ENCODE data around the gene KCNJ13.

KCNJ13 gene

DNA sequence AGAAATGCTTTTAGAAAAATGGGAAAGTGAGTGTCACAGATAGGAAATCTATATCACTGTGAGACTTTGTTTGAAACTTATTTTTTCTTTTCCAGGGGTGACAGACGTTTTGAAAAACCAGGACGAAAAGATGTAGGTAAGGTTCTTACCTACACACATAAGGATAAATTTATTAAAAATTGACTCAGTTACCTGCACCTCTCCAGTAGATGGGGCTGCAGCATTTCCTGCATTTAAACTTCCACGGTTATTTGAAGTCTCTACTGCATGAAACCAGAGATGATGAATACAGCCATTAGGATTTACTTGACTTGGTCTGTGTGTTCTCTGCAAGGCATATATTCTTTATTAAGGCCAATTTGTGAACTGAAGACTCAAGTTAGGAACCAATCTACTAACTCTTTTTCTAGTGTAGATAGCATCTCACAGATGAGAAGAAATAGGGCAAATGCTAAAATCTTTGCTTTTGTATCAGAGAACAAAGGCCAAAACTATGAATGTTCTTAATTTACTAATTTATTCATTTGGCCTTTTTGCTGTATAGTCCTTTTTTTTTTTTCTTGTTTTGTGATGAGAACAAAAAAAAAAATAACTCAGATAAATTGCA, 15.0 kb downstream of the KCNJ13 start:
- Histone ChIP-seq H3K9ac (ENCODE audit: low read length) (no peak overlapping the region), H3K4me3 (ENCODE audit: insufficient read depth, low read length, poor library complexity, severe bottlenecking) (no peak overlapping the region), H3K27ac (ENCODE audit: low read depth, low read length) (no peak overlapping the region), H3K79me2 (ENCODE audit: insufficient read depth, low read length) (no peaks in the 10 kb centered on the region), H3K9me2 (replicated peaks; ENCODE audit: insufficient read depth, low read length) (no peaks in the 10 kb centered on the region), H4K20me1 (ENCODE audit: low read depth, low read length) (no peaks in the 10 kb centered on the region), H3K9me3 (ENCODE audit: insufficient read depth, low read length) (no peaks in the 10 kb centered on the region), H3K4me2 (ENCODE audit: low read depth, low read length, poor library complexity, severe bottlenecking) (no peak overlapping the region), H3K36me3 (ENCODE audit: low read length) (peaks cover 10% of the 10 kb centered on the region; the same call in 1 of the 2 replicates), H3F3A (ENCODE audit: insufficient read depth) (peaks cover 3% of the 10 kb centered on the region), H2AFZ (ENCODE audit: low read depth, low read length, severe bottlenecking) (no peak overlapping the region), H3K27me3 (ENCODE audit: low read length) (no peaks in the 10 kb centered on the region)
- TF ChIP-seq EZH2phosphoT487 (conservative IDR thresholded peaks at IDR 0.05; ENCODE audit: low read length) = no peak
- TF ChIP-seq, protein P1, sequence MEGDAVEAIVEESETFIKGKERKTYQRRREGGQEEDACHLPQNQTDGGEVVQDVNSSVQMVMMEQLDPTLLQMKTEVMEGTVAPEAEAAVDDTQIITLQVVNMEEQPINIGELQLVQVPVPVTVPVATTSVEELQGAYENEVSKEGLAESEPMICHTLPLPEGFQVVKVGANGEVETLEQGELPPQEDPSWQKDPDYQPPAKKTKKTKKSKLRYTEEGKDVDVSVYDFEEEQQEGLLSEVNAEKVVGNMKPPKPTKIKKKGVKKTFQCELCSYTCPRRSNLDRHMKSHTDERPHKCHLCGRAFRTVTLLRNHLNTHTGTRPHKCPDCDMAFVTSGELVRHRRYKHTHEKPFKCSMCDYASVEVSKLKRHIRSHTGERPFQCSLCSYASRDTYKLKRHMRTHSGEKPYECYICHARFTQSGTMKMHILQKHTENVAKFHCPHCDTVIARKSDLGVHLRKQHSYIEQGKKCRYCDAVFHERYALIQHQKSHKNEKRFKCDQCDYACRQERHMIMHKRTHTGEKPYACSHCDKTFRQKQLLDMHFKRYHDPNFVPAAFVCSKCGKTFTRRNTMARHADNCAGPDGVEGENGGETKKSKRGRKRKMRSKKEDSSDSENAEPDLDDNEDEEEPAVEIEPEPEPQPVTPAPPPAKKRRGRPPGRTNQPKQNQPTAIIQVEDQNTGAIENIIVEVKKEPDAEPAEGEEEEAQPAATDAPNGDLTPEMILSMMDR (IDR thresholded peaks at IDR 0.05; ENCODE audit: insufficient read depth, low read length, poor library complexity, severe bottlenecking) = peak; percentile 49

DNA sequence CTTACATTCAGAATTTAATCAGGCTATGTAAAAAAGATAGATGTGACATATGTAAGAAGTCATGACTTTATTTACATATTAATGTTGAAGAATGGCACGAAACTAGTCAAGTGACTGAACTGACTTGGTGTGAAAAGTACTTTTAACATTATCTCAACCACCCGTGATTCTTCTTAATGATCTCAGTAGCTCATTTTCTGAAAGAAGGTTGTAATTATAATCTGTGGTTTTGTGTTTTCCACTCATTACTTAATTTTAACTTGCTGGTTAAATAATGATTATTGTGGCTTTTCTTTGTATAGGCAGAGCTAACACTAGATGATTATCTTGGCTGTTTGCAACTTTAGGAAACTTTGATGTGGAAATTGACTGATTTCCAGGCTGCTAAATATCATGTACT, 18.5 kb downstream of the KCNJ13 start:
- Histone ChIP-seq H3K27me3 (ENCODE audit: low read length) (no peaks in the 10 kb centered on the region), H3K4me2 (ENCODE audit: low read depth, low read length, poor library complexity, severe bottlenecking) (no peak overlapping the region), H3K79me2 (ENCODE audit: insufficient read depth, low read length) (no peaks in the 10 kb centered on the region), H3K27ac (ENCODE audit: low read depth, low read length) (no peak overlapping the region), H3K9me3 (ENCODE audit: insufficient read depth, low read length) (no peaks in the 10 kb centered on the region), H4K20me1 (ENCODE audit: low read depth, low read length) (no peaks in the 10 kb centered on the region), H3K4me3 (ENCODE audit: insufficient read depth, low read length, poor library complexity, severe bottlenecking) (no peak overlapping the region), H3K9ac (ENCODE audit: low read length) (no peak overlapping the region), H3K36me3 (ENCODE audit: low read length) (peaks cover 9% of the 10 kb centered on the region; the same call in 1 of the 2 replicates), H3K9me2 (replicated peaks; ENCODE audit: insufficient read depth, low read length) (no peaks in the 10 kb centered on the region), H3F3A (ENCODE audit: insufficient read depth) (peaks cover 3% of the 10 kb centered on the region), H2AFZ (ENCODE audit: low read depth, low read length, severe bottlenecking) (no peak overlapping the region)
- TF ChIP-seq, protein P1 (IDR thresholded peaks at IDR 0.05; ENCODE audit: insufficient read depth, low read length, poor library complexity, severe bottlenecking) = no peak
- TF ChIP-seq EZH2phosphoT487 (conservative IDR thresholded peaks at IDR 0.05; ENCODE audit: low read length) = no peak

DNA sequence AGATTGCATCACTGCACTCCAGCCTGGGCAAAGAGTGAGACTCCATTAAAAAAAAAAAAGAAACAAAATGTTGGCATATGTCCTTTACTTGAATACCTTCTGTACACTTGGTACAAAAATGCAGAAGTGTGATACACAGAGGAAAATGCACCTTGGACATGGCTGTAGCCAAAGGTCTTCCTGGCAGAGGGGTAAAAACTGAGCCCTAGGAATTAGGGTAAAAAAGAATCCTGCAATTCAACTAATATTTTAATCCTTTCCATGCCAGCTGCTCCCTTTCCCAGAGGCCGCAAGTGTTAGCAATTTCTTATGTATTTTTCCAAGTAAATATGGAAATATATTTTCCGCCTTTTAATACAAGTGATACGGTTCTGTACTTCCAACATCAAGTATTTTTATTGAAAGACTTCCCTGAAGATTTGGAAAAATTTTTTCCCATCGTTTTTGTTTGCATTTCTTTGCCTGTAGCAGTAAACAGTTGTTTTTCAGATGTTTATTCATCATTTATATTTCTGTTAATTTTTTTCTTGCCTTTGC, 26.2 kb downstream of the KCNJ13 start:
- TF ChIP-seq, protein P1 (IDR thresholded peaks at IDR 0.05; ENCODE audit: insufficient read depth, low read length, poor library complexity, severe bottlenecking) = no peak
- TF ChIP-seq EZH2phosphoT487 (conservative IDR thresholded peaks at IDR 0.05; ENCODE audit: low read length) = no peak
- Histone ChIP-seq H3K36me3 (ENCODE audit: low read length) (peaks cover 21% of the 10 kb centered on the region), H2AFZ (ENCODE audit: low read depth, low read length, severe bottlenecking) (no peak overlapping the region), H3K9ac (ENCODE audit: low read length) (no peak overlapping the region), H3K9me2 (replicated peaks; ENCODE audit: insufficient read depth, low read length) (no peaks in the 10 kb centered on the region), H3K79me2 (ENCODE audit: insufficient read depth, low read length) (no peaks in the 10 kb centered on the region), H4K20me1 (ENCODE audit: low read depth, low read length) (no peaks in the 10 kb centered on the region), H3K27ac (ENCODE audit: low read depth, low read length) (no peak overlapping the region), H3K4me3 (ENCODE audit: insufficient read depth, low read length, poor library complexity, severe bottlenecking) (no peak overlapping the region), H3K9me3 (ENCODE audit: insufficient read depth, low read length) (no peaks in the 10 kb centered on the region), H3K27me3 (ENCODE audit: low read length) (no peaks in the 10 kb centered on the region), H3K4me2 (ENCODE audit: low read depth, low read length, poor library complexity, severe bottlenecking) (no peak overlapping the region), H3F3A (ENCODE audit: insufficient read depth) (0 out of 2 replicates have a peak, but pooled peaks cover 3% of the 10 kb centered on the region)

All from SU-DHL-6 (cell line).